NCI-H1930 (cell line): Measurements from ENCODE around the gene FOXS1.
"Not testable (repeated sequence)": the region's sequence is repeated elsewhere in the genome, so short reads cannot be mapped to it uniquely, and the experiment has no call there.

Experiments used
- DNase-seq, 2 experiments: peaks; one replicate each; lab custom pipeline; 2025; lab: John Stamatoyannopoulos, UW

The FOXS1 gene

GRCh38 chr20:31839782-31840487, 5.5 kb downstream of the FOXS1 start:
- no peak for DNase-seq

GRCh38 chr20:31838646-31839292, 6.6 kb downstream of the FOXS1 start:
- no peak for DNase-seq

GRCh38 chr20:31837896-31838397, 7.5 kb downstream of the FOXS1 start:
- DNase-seq: no peak

- no peak for DNase-seq
Measured at GRCh38 chr20:31836853-31837608, 8.4 kb downstream of the FOXS1 start.

- no peak for DNase-seq
Measured at GRCh38 chr20:31835977-31836852, 9.2 kb downstream of the FOXS1 start.

GRCh38 chr20:31835554-31835953, 9.8 kb downstream of the FOXS1 start:
- DNase-seq: no peak

GRCh38 chr20:31833931-31834521, 11.4 kb downstream of the FOXS1 start:
- no peak for DNase-seq

GRCh38 chr20:31833130-31833930, 12.1 kb downstream of the FOXS1 start:
- DNase-seq: peak; percentile 28 to 64

- no peak for DNase-seq
Measured at GRCh38 chr20:31831771-31832306, 13.6 kb downstream of the FOXS1 start.

- DNase-seq: no peak
Measured at GRCh38 chr20:31831211-31831610, 14.2 kb downstream of the FOXS1 start.

- no peak for DNase-seq
Measured at GRCh38 chr20:31830406-31830981, 14.9 kb downstream of the FOXS1 start.

- no peak for DNase-seq
Measured at GRCh38 chr20:31829731-31830130, 15.7 kb downstream of the FOXS1 start.

GRCh38 chr20:31828016-31828415, 17.4 kb downstream of the FOXS1 start:
- not testable (repeated sequence) for DNase-seq

GRCh38 chr20:31827059-31827458, 18.3 kb downstream of the FOXS1 start:
- no peak for DNase-seq

GRCh38 chr20:31826074-31826473, 19.3 kb downstream of the FOXS1 start:
- DNase-seq: no peak

GRCh38 chr20:31824554-31825313, 20.7 kb downstream of the FOXS1 start:
- DNase-seq: no peak

- no peak for DNase-seq
Measured at GRCh38 chr20:31824125-31824485, 21.3 kb downstream of the FOXS1 start.

- no peak for DNase-seq
Measured at GRCh38 chr20:31823360-31824124, 21.9 kb downstream of the FOXS1 start.
